NCI-H69 (cell line): ENCODE data around the gene GATB.
A peak's percentile ranks its signal among the peaks of the same experiment; 100 is the strongest.
"Not testable (repeated sequence)": the region's sequence is repeated elsewhere in the genome, so short reads cannot be mapped to it uniquely, and the experiment has no call there.

Experiments
- DNase-seq: peaks from one replicate; lab custom pipeline; 2025; lab: John Stamatoyannopoulos, UW

Gene GATB

DNA sequence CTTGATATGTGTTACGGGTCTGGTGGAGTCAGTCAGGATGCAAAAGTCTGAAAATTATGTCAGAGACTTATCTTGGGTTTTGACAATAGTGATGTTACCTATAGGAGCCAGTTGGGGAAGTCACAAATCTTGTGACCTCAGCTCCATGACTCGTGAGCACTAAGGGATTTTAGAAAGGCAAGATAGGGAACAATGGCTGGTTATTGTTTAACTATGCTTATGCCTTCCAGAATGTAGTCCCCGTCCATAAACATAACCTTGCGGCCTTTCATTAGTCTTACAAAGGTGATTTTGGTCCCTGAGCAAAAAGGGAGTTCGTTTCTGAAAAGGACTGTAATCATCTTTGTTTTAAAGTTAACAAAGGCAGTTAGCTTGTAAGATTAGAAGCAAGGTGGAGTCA, 23.9 kb upstream of the GATB start:
- DNase-seq: no peak

DNA sequence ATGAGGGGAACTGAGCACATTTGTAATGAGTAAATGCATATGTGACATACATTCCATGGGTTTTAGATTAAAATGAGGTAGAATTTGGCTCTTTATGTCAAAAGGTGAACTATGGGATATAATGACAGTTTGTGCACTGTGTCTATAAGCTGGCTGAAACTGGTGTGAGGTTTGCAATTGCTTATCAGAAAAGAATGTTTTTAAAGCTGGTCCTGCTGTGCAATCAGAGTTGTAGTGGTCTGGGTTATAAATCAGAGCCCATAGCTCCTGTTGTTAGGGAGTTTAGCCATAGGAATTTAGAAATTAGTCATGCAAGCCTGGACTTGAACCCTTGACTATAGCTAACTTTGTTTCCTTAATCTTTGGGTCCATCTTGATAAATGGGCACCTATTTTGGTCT, 23.1 kb upstream of the GATB start:
- DNase-seq: no peak

DNA sequence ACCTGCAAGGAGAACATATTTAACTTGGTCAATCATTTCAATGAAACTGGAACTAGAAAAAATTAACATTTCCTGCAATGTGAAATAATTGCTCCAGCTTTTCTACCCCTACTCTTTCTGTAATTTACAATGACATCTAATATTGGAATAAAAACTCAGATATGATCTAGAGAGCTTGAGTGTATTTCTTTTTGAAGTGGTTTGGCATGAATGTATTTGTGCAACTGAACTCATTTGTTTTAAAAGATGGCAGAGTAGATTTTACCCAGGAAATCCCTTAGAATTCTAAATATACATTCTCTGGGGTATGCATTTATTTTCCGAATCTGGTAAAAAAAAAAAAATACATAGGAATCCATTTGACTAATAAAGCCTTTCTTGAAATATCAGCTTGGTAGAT, 21.5 kb upstream of the GATB start:
- DNase-seq: no peak

DNA sequence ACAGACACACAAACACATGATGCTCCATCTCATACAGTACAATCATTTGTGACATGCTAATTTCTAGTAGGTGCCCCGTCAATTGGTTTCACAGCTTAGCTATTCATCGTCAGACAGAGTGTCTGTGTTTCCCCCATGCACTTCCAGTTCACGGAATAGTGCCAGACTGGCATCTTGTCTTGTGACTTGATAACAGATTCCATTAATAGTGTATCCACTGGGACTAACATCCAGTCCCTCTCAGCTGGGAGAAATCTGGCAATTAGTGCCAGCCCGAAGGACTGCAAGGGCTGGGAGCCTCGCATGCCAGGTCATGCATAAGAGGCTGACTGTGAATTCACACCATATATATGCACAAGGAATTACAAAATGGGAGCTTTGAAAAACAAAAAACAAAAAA, 20.2 kb upstream of the GATB start:
- no peak for DNase-seq

- DNase-seq: no peak
Observed at GRCh38 chr4:151777471-151777870, 16.7 kb upstream of the GATB start.

DNA sequence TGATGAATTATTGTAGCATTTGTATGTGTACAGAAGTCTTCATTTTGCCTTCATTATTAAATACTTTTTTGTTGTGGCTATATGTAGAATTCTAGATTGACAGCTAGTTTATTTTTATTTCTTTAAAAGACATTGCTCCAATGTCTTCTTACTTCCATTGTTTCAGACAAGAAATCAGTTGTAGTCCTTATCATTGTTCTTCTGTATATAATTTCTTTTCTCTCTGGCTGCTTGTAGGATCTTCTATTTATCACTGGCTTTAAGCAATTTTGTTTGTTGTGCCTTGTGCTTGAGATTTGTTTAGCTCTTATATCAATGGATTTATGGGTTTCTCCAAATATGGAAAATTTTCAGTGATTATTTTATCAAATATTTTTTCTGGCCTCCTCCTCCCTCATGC, 13.5 kb upstream of the GATB start:
- DNase-seq: no peak

DNA sequence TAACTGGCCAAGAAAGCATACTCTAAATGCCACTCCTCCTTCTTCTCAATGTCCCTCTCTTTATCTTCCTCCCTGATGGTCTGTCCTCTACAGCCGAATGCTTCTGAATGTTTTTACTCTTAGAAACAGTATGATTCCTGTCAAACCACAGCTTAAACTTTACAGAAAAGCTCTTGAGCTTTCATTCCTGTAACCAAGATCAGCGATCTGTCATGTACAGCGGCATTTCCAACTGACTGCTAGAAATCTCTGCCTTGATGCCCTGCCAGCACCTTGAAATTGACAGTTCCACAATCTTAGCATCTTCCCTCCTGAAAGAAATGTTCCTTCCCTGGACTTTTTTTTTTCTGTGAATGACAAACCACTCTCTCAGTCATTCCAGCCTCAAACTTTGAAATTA, 11.5 kb upstream of the GATB start:
- no peak for DNase-seq

- no peak for DNase-seq
Observed at GRCh38 chr4:151771664-151772063, 10.9 kb upstream of the GATB start.

DNA sequence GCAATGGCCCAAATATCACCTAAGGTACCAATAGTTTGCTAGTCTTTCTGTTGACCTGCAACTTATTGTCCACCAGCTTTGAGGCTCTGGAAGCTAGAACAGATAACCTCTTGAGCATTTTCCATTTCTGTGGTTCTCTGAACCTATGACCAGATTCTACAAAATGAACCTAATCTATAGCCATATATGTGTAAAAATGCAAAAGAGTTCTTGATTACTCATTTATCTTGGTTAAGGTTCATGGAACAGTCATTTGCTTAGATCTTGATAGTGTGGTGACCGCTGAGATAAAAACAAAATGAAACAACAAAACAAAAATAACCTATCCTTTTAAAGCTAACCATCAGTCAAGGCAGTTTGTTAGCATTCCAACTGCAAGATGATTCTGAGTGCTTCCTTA, 9.3 kb upstream of the GATB start:
- DNase-seq: no peak

- DNase-seq: no peak
Observed at GRCh38 chr4:151768835-151769234, 8.0 kb upstream of the GATB start.

DNA sequence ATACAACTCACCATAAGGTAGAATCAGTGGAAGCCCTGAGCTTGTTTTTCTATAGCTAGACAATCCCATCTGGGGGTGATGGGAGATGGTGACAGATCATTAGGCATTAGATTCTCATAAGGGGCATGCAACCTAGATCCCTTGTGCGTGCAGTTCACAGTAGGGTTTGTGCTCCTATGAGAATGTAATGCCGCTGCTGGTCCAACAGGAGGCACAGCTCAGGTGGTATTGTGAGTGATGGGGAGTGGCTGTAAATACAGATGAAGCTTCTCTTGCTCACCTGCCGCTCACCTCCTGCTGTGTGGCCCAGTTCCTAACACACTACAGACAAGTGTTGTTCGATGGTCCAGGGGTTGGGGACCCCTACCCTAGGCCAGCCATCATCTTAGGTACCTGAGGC, 5.9 kb upstream of the GATB start:
- peak; percentile 2 for DNase-seq

DNA sequence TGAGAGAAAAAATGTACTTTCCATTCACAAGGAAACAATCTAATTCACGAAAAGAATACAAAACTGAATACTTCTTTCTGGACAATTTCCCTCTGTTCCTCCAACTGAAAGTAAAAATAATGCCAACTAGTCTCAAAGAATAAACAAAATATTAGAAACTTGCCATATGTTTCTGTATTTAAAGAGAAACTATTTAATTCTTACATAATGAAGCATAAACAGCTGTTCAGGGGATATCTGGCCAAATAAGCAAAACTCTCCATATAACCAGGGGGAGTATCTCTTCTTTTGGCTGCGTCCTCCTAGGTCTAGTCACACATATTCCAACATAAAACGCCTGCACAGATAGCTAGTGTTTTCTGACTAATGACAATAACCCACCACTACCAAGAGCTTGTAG, 805 bp downstream of the GATB start:
- DNase-seq: no peak

DNA sequence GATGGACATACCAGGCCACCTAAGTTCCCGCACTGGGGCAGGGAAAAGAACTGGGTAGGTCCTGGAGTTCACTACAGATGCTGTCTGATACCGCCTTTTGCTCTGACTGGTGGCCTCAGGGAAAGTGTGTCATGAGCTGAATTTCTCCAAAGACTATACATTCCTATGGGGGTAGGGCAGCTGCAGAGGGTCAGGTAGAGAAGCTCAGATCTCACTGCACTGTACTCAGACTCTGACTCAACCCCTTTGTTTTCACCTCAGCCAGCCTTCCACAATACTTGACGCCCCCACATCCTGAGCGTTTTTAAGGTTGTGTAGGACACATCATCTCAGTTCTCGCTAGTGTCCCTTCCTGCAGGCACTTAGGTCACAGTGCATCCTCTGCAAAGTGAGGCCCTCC, 7.8 kb downstream of the GATB start:
- DNase-seq: no peak

DNA sequence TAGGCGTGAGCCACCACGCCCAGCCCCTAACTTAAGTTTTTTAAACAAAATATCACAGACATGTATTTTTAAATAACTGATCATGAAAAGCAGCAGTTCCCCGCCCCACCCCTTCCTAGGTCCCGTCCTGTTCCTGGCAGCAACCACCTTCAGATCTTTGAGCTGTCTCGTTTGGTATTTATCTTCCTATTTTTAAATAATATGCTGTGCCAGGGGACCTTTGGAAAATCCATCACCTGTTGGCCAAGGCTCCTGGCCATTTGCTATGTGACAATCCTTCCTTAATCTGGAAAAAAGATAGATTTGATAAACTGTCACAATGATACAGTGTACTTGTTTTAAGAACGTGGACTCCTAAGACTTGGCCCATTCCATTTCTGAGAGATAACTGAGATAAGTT, 10.7 kb downstream of the GATB start:
- no peak for DNase-seq

DNA sequence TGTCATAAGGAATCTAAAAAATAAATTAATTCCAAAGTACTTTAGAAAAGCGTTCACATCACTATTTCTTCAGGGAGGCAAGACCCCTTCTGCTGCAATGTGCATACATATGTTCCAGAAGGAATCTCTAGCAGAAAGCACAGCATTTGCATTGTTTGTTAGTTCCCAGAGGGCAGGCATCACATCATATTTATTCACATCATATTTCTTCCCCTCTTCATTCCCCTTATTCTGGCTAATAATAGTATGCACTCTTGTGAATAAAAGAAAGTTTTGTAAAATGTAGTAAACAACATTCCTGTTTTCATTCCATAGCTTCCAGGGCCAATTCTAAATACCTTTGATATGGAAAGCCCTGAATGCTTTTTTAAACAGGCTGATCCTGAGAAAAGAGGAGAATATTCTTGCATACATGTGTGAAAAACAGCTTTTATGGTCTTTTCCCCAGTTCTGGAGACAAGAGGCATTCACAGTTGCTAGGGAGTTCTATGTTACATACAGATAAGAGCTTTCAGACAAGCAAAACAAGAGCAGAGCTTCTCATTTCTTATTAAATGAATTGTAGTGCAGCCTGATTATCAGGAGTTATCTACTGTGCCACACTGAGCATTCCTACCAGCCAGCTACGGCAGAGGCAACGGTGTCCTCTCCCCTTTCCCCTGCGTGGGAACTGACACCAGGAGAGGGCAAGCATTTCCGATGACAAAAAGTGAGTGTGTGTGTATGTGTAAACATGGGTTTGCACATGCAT, 15.2 kb downstream of the GATB start:
- DNase-seq: no peak

GRCh38 chr4:151744614-151745013, 16.2 kb downstream of the GATB start:
- no peak for DNase-seq

- DNase-seq: no peak
Observed at GRCh38 chr4:151743894-151744293, 16.9 kb downstream of the GATB start.

GRCh38 chr4:151743128-151743854, 17.5 kb downstream of the GATB start:
- DNase-seq: no peak

DNA sequence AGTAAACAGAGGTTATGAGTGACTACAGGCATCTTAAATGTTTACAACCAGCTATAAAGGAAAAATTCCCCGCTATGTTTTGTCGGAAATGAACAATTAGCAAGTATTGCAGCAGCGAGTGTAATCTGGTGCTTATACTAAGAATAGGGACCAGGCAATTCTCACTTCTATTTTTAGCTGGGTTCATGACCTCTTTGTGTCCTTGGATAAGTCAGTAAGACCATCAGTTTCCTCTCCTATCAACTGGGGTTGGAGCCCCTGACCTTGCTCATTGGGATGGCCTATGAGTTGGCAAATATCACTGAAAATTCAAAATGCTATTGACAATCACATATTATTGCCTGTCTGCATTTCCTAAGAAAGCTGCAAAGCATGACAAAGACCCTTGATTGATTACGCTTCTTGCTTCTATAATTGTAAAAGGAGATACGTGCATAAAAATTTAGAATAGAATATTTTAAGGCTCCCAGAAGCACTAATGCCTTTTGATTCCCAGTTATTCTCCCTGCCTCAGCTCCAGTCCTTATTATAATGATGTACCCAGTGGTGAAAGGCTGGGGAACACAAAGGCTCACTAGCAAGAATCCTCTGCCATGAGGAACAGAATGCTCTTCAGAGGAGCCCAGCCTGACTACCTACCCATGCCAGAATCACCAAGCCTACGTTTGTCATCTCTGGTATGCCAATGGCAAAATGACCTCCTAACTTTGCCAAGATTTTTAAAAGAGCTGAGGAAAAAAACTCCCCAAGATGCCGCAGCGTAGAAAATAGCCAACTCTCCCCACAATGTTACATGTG, 21.9 kb downstream of the GATB start:
- DNase-seq: no peak

DNA sequence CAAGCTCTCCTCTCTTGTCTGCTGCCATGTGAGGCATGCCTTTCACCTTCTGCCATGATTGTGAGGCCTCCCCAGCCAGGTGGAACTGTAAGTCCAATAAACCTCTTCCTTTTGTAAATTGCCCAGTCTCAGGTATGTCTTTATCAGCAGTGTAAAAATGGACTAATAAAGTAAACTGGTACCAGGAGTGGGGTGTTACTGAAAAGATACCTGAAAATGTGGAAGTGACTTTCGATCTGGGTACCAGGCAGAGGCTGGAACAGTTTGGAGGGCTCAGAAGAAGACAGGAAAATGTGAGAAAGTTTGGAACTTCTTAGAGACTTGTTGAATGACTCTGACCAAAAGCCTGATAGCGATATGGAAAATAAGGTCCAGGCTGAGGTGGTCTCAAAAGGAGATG, 24.0 kb downstream of the GATB start:
- DNase-seq: not testable (repeated sequence)

GRCh38 chr4:151736361-151736760, 24.4 kb downstream of the GATB start:
- DNase-seq: no peak

GRCh38 chr4:151731670-151732069, 29.1 kb downstream of the GATB start:
- DNase-seq: not testable (repeated sequence)
